Measurements from ENCODE around the gene EMILIN3.
"Not testable (repeated sequence)": the region's sequence is repeated elsewhere in the genome, so short reads cannot be mapped to it uniquely, and the experiment has no call there.

Gene EMILIN3

DNA sequence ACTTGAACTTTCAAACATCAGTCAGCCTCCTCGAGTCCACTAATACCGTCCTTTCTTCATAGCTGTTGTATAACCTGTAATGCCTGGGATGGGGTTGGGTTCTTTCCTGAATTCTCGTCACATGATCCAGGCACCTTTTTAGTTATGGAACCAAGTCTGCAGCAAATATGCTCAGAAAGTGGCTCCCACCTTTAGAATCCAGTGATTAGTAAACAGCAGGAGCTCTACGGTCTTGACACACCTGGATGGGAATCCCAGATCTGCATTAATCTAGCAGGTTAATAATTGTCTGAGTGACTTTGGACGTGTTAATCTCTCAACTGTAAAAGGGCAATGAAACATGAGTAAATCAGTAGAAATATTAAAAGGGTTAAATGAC, 48.4 kb downstream of the EMILIN3 start:
- DNase-seq (ENCODE audit: low read depth in 2 of 2) = no peak

DNA sequence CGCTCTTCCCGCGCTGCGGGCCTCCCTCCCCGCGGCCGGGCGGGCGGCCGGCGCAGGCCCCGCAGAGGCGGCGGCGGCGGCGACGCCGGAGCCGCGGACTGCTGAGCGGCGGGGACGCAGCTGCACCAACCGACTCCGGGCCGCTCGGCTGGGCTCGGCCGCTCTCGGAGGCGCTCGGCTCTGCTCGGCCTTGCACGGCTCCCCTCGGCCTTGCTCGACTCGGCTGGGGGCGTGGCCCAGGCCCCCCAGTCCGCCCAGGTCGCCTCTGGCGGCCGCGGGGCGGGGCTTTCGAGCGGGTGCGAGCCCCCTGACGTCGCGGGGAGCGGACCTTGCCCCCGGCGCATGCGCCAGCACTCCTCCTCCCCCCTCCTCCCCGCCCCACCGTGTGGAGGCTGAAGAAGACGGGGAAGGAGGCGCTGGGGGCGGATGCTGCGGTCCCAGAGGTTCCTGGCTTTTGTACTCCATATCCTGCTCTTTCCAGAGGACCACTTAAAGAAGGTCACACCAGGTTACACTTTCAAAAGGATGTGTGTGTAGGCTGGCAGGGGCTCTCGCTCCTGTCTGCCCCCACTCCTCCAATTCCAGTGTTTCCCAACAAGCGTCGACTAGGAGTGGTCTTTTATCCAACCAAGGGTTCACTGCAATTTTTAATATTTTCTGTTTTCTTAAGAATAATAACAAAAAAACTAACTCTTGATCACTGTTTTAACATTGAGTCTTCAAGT, 48.9 kb downstream of the EMILIN3 start, which contains the start of gene ZHX3:
TSS of gene ZHX3 (minus strand) at position 186 of the 725 bp plus-strand sequence. CDS start 112,815 bp downstream, outside the sequence.
- peak; percentile 89 to 94 for DNase-seq (ENCODE audit: low read depth in 2 of 2)

- peak; percentile 59 to 68 for DNase-seq (ENCODE audit: low read depth in 2 of 2)
Observed at GRCh38 chr20:41316602-41317545, 49.7 kb downstream of the EMILIN3 start.

- no peak for DNase-seq (ENCODE audit: low read depth in 2 of 2)
Observed at GRCh38 chr20:41316051-41316450, 50.6 kb downstream of the EMILIN3 start.

- DNase-seq (ENCODE audit: low read depth in 2 of 2) = no peak
Observed at GRCh38 chr20:41314386-41314785, 52.2 kb downstream of the EMILIN3 start.

DNA sequence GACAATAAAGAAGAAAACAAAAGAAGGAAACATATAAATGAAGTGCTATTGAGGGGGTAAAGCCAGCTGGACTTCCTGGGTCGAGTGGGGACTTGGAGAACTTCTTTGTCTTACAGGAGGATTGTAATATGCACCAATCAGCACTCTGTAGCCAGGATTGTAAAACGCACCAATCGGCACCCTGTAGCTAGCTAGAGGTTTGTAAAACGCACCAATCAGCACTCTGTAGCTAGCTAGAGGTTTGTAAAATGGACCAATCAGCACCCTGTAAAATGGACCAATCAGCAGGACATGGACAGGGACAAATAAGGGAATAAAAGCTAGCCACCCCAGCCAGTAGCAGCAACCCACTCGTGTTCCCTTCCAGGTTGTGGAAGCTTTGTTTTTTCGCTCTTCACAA, 54.6 kb downstream of the EMILIN3 start:
- not testable (repeated sequence) for DNase-seq (ENCODE audit: low read depth in 2 of 2)

Measured in stimulated activated CD8-positive, alpha-beta memory T cell treated with anti-CD3 and anti-CD28 coated beads, Interleukin-2, amount 100 ng/mL, for 1 hour (primary cell).